IPS-NIHi7 (cell line): Measurements from ENCODE around the gene SLCO1B3.
"Not testable (repeated sequence)": the region's sequence is repeated elsewhere in the genome, so short reads cannot be mapped to it uniquely, and the experiment has no call there.

Experiments
- DNase-seq: peaks from one replicate; pipeline ENCODE4 v3.0.0; 2012; ENCODE audit warnings: mixed read lengths; ENCODE audit errors: extremely low spot score

The SLCO1B3 gene

GRCh38 chr12:20810487-20810886 lies at the start of gene SLCO1B3:
Gene SLCO1B3 (plus strand): TSS chr12:20810705. CDS start chr12:20815739, 5,034 bp downstream.
- no peak for DNase-seq

DNA sequence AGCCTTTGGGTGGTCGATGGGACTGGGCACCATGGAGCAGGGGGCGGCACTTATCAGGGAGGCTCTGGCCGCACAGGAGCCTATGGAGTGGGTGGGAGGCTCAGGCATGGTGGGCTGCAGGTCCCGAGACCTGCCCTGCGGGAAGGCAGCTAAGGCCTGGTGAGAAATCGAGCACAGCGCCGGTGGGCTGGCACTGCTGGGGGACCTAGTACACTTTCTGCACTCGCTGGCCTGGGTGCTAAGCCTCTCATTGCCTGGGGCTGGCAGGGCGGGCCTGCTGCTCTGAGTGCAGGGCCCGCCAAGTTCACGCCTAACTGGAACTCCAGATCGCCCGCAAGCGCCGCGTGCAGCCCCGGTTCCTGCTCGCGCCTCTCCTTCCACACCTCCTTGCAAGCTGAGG lies 33.1 kb upstream of the SLCO1B3 start:
- DNase-seq = no peak

DNA sequence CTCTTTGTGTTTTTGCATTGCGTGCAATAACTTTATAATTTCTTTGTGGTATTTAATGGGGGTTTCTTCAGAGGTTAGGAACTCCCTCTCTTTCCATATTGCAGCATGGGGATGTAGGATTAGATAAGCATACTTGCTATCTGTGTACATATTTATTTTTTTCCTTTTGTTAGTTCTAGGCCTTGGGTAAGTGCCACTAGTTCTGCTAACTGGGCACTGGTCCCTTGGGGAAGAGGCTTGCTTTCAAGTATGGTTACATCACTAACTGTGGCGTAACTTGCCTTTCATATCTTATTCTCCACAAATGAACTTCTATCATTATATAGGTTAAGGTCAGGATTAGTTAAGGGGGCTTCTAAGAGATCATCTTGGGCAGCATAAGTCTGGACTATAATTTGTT lies 31.5 kb upstream of the SLCO1B3 start:
- no peak for DNase-seq

- DNase-seq = not testable (repeated sequence)
These were observed 30.5 kb upstream of the SLCO1B3 start for GRCh38 chr12:20779971-20780370.

GRCh38 chr12:20783796-20784357 lies 26.6 kb upstream of the SLCO1B3 start:
- DNase-seq = not testable (repeated sequence)

GRCh38 chr12:20792971-20793370 lies 17.5 kb upstream of the SLCO1B3 start:
- DNase-seq = no peak

GRCh38 chr12:20798554-20798953 lies 12.0 kb upstream of the SLCO1B3 start:
- peak; percentile 15 for DNase-seq

- DNase-seq = no peak
These were observed 10.3 kb upstream of the SLCO1B3 start for GRCh38 chr12:20800160-20800559.

GRCh38 chr12:20801035-20801434 lies 9.5 kb upstream of the SLCO1B3 start:
- no peak for DNase-seq

- DNase-seq = no peak
These were observed 4.6 kb upstream of the SLCO1B3 start for GRCh38 chr12:20805921-20806320.

GRCh38 chr12:20807192-20808080 lies 3.1 kb upstream of the SLCO1B3 start:
- DNase-seq = no peak

DNA sequence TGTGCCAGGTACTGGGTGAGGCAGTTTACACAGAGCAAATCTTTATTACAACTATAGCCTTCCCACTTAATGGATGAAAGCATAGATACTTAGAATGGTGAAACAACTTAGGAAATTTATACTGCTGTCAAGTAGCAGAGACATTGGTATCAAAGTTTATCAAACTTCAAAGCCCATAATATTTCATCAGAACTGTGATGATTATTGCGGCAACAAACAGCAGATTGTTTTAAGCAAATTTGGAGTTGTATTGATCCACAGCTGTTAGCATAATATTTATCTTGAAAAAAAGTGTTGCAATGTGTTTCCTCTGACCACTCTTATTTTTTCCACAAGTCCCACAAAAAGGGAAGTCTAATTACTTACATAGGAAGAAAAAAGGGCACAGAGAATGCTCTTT lies 2.0 kb upstream of the SLCO1B3 start:
- no peak for DNase-seq

DNA sequence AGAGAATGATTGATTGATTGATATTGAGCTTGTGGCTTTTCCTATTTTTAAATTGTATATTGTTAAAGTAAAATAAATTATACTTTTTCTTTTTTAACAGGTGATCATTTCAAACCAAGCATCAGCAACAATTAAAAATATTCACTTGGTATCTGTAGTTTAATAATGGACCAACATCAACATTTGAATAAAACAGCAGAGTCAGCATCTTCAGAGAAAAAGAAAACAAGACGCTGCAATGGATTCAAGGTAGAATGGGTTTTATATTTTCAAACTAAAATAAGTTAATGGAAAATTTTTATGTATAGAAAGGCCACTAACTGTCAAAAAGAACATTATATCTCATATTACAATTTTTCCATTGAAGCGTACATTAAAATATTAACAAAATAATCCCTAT lies 5.1 kb downstream of the SLCO1B3 start:
- DNase-seq = no peak

GRCh38 chr12:20822415-20822814 lies 11.9 kb downstream of the SLCO1B3 start:
- no peak for DNase-seq

DNA sequence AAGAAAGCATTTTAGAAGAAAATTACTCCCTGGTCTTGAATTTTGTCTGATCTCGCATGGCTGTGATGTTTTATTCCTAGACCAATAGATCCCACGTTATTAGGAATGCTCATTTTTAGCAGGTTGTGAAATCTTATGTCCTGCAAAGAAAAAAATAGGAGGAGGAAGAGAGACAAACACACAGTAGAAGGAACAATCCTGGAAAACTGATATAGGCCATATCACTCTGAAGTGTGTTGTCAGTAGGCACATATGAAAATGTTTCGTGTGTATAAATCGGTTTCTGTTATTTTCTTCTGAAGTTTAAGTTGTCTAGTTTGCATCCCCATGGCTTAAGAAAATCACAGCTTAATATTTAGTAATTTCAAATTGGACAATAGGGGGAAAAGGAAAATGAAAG lies 12.4 kb downstream of the SLCO1B3 start:
- DNase-seq = no peak

DNA sequence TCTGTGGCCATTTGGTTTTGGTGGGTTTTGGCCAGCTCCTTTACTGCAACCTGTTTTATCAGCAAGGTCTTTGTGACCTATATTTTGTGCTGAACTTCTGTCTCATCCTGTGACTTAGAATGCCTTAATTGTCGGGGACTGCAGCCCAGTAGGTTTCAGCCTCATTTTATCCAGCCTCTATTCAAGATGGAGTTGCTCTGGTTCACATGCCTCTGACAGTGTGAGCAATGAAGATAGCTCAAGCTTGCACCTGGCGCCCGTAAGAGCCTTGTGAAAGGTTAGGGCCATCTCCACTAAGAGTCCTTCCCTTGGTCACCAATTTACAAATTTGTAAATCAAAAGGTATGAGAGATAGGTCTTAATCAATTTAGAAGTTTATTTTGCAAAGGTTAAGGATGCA lies 19.4 kb downstream of the SLCO1B3 start:
- no peak for DNase-seq

DNA sequence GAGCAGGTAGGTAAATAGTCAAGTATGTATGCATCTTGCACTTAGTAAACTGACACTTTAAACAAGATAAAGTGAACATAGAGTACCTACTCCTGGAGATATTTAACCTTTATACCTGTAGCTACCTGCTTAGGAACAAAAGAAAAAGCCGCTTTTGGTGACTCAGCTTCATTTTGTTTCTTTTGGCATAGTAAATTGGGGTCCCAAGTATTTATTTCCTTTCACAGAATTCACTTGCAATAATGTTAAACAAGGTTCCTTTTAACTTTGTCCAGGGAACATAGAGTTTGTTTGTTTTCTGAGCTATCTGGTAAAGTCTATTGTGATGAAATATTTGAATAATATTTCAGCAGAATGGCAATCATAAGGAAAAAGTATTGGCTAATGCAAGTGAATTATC lies 20.0 kb downstream of the SLCO1B3 start:
- no peak for DNase-seq

- no peak for DNase-seq
These were observed 22.4 kb downstream of the SLCO1B3 start for GRCh38 chr12:20832911-20833310.

DNA sequence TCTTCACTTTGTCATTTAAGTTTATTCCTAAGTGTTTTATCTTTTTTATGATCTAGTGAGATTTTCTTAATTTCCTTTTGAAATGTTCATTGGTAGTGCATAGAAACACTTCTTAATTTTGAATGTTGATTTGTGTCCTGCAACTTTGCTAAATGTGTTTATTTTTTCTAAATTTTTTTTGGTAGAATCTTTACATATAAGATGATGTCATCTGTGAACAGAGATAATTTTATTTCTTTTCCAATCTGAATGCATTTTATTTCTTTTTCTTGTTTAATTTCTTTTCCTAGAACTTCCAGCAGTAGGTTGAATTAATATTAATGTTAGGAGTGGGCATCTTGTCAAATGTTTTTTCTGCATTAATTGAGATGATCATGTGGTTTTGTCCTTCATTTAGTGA lies 42.1 kb downstream of the SLCO1B3 start:
- no peak for DNase-seq

GRCh38 chr12:20863056-20863455 lies 52.6 kb downstream of the SLCO1B3 start:
- DNase-seq = peak; percentile 13

DNA sequence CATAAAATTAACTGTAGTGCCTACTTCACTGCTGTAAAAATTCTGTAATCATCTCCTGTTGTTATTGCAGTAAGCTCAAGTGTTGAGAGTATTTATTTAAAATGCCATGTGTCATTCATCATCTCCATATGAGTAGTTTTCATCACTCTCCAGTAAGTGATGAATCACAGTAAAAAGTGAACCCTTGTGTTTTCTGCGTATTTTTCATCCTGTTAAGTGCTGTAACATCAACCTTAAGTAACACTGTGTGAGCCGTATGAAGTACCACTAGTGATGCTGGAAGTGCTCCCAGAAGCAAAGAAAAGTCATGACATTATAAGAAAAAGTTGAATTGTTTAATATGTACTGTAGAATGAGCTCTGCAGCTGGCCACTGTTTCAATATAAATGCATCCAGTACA lies 55.4 kb downstream of the SLCO1B3 start:
- no peak for DNase-seq

DNA sequence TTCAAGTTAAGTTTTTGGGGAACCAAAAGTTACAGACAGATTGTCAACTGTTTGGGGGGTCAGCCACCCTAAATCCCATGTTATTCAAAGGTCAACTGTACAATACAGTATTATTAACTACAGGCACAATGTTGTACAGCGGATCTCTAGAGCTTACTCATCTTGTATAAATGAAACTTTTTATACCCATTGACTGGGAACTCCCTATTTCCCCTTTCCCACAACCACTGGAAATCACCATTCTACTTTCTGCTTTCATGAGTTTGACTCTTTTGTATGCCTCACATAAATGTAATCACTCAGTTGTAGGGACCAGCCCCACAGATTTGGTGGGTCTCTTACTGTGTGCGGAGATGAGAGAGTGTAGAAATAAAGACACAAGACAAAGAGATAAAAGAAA lies 57.8 kb downstream of the SLCO1B3 start:
- no peak for DNase-seq

DNA sequence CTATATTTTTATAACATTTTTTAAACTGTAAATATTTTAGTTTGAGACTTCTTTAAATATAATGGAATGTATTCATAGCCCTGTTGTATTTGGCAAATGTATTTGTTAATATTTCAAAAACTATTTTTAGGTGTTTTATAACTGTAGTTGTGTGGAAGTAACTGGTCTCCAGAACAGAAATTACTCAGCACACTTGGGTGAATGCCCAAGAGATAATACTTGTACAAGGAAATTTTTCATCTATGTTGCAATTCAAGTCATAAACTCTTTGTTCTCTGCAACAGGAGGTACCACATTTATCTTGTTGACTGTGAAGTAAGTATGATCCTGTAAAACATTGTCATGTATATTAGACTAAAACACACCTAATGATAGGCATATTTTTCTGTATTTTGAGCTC lies 72.8 kb downstream of the SLCO1B3 start:
- no peak for DNase-seq
